IgD-negative memory B cell (primary cell): Measurements from ENCODE around the gene POLR1H. TPM values are rescaled to one million over a fixed set of nuclear protein-coding genes. Genes with fewer than 3 reads are reported as not detected.
A peak's percentile ranks its signal among the peaks of the same experiment; 100 is the strongest.

Experiments
- H3K27ac Mint-ChIP-seq, 3 donors: one replicate each; pipeline ENCODE4 v1.8.0; 2020 to 2022; ENCODE audit warnings: mild to moderate bottlenecking in 3 of 3, mixed read lengths in 3 of 3, moderate library complexity in 1 of 3
- H3K27me3 Mint-ChIP-seq: one replicate; pipeline ENCODE4 v1.8.0; 2021; ENCODE audit warnings: mixed read lengths
- H3K36me3 Mint-ChIP-seq: one replicate; pipeline ENCODE4 v1.8.0; 2020; ENCODE audit warnings: mild to moderate bottlenecking, mixed read lengths
- H3K4me1 Mint-ChIP-seq, 3 donors: one replicate each; pipeline ENCODE4 v1.8.0; 2020 to 2022; ENCODE audit warnings: mixed read lengths in 3 of 3, mild to moderate bottlenecking in 1 of 3
- H3K4me3 Mint-ChIP-seq, 4 donors: one replicate each; pipeline ENCODE4 v1.8.0; 2020 to 2022; ENCODE audit warnings: mild to moderate bottlenecking in 4 of 4, mixed read lengths in 4 of 4, moderate library complexity in 3 of 4
- H3K9me3 Mint-ChIP-seq, 3 donors: one replicate each; pipeline ENCODE4 v1.8.0; 2020 to 2021; ENCODE audit warnings: mixed read lengths in 3 of 3, mild to moderate bottlenecking in 1 of 3
- polyA plus RNA-seq: library from polyadenylated mRNA; unstranded; fragments of 300-500 nt; fragmentation: Illumina TruSeq; gene quantifications from one replicate; pipeline ENCODE4 v1.2.3, GENCODE V29; 2021

The POLR1H gene
- polyA plus RNA-seq, 1 donor from 2014 or later: 84.4 TPM

DNA sequence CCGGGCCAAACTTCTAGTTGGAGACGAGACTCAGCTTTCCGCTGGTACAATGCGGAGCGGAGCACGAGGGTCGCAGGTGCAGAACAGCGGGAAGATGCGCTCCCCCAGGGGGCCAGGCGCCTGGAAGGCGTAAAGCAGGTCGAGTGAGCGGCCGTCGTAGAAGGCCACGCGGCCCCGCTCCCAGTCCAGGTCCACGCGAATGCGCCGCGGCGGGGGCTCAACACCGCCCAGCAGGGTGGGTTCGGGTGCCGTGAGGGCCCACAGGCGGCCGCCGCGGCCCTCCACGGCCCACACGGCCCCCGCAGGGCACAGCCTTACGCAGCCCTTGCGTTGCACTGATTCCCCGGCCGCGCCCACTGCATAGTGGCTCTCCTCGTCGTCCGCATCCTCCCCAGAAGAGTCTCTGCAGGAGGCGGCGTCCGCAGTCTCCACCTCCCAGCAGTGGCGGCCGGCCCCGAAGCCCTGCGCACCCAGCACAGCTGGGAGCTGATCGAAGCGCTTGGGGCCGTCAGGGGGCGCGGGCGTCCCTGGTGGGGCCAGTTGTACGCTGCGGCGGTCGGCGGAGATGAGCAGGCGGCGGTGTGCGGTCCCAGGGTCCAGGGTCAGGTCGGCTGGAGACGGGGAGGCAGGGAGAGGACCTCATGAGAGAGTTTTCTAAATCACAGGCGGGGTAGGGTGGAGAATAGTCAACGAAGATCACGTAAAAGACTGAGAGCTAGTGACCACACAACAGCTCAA, 10.2 kb downstream of the POLR1H start:
- Mint-ChIP-seq H3K27me3 (peaks cover 48% of the 10 kb centered on the region), H3K4me1 (peaks cover 29 to 34% (median 32%) of the 10 kb centered on the region in 3 donors), H3K9me3 (peaks cover 0 to 4% (median 0%) of the 10 kb centered on the region in 3 donors), H3K27ac (no peak overlapping the region), H3K4me3 (peak overlapping the region in 3 of 4 donors; percentile 44 to 71 (median 61)), H3K36me3 (peaks cover 15% of the 10 kb centered on the region)

GRCh38 chr6:30071858-30072257, 10.8 kb downstream of the POLR1H start:
- Mint-ChIP-seq H3K4me3 (peak overlapping the region in 3 of 4 donors; percentile 34 to 71 (median 44)), H3K4me1 (peaks cover 26 to 32% (median 30%) of the 10 kb centered on the region in 3 donors), H3K27me3 (peaks cover 54% of the 10 kb centered on the region), H3K27ac (no peak overlapping the region), H3K9me3 (peaks cover 0 to 4% (median 0%) of the 10 kb centered on the region in 3 donors), H3K36me3 (peaks cover 15% of the 10 kb centered on the region)

GRCh38 chr6:30073489-30074235, 12.6 kb downstream of the POLR1H start:
- peak overlapping the region in 1 of 4 donors; percentile 58 for H3K4me3 Mint-ChIP-seq
- peaks cover 14% of the 10 kb centered on the region for H3K36me3 Mint-ChIP-seq
- H3K9me3 Mint-ChIP-seq: peaks cover 0 to 4% (median 0%) of the 10 kb centered on the region in 3 donors
- H3K27ac Mint-ChIP-seq: peak overlapping the region in 2 of 3 donors; percentile 3 to 68
- H3K4me1 Mint-ChIP-seq: peaks cover 13 to 23% (median 18%) of the 10 kb centered on the region in 3 donors
- H3K27me3 Mint-ChIP-seq: peaks cover 58% of the 10 kb centered on the region

GRCh38 chr6:30074331-30075093, 13.4 kb downstream of the POLR1H start:
- peaks cover 13 to 22% (median 16%) of the 10 kb centered on the region in 3 donors for H3K4me1 Mint-ChIP-seq
- H3K4me3 Mint-ChIP-seq: peak overlapping the region in 3 of 4 donors; percentile 38 to 73 (median 58)

DNA sequence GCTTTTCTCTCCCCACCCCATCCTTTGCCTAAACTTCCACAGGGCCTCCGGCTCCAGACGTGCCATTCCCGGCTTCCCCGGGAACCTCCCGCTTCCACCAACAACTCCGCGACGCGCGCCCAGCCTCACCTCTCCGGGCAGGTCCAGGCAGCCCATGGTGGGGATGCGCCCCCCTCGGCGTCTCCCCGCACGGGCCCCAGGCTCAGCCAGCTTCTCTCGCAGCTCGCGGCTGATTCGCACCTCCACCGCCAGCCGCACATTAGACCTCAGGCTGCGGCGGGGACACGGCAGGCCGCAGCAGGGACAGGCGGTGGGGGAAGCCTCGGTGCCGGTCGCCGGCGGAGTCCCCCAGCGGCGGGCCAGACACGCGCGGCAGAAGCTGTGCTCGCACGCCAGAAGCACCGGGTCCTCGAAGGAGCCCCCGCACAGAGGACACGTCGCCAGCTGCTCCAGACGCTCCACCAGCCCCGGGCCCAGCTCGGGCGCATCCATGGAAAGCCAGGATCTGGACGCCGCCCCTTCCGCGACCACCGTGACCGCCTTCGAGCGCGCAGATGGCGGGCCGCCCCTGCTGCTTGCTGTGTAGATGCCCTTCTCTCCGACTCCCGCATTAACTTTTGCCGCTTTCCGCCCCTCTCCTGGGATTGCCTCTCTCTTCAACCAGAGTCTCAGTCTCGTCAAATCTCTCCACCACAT, 14.2 kb downstream of the POLR1H start, which contains the start of gene RNF39:
Gene RNF39 (minus strand): TSS at position 676 of the 696 bp plus-strand sequence. CDS start 184 bp downstream, at position 492.
- Mint-ChIP-seq H3K4me3 (peak within 1 kb of the TSS in 3 of 4 donors; percentile 44 to 81 (median 73)), H3K9me3 (peaks cover 0 to 4% (median 0%) of the 10 kb centered on the region in 3 donors), H3K27me3 (peaks cover 67% of the 10 kb centered on the region), H3K4me1 (peaks cover 9 to 19% (median 16%) of the 10 kb centered on the region in 3 donors), H3K27ac (peak within 1 kb of the TSS in 1 of 3 donors; percentile 55), H3K36me3 (peaks cover 10% of the 10 kb centered on the region)

More at GRCh38 chr6:30074331-30075093, 13.4 kb downstream of the POLR1H start:
- Mint-ChIP-seq H3K27ac (no peak overlapping the region), H3K9me3 (peaks cover 0 to 4% (median 0%) of the 10 kb centered on the region in 3 donors), H3K27me3 (peaks cover 65% of the 10 kb centered on the region), H3K36me3 (peaks cover 13% of the 10 kb centered on the region)

GRCh38 chr6:30075790-30076732, 15.0 kb downstream of the POLR1H start:
- H3K36me3 Mint-ChIP-seq: peaks cover 3% of the 10 kb centered on the region
- H3K27ac Mint-ChIP-seq: peak overlapping the region in 1 of 3 donors; percentile 55
- H3K4me3 Mint-ChIP-seq: peak overlapping the region in 2 of 4 donors; percentile 44 to 81
- peaks cover 0 to 4% (median 0%) of the 10 kb centered on the region in 3 donors for H3K9me3 Mint-ChIP-seq
- H3K4me1 Mint-ChIP-seq: peaks cover 4 to 15% (median 11%) of the 10 kb centered on the region in 3 donors
- peaks cover 59% of the 10 kb centered on the region for H3K27me3 Mint-ChIP-seq

DNA sequence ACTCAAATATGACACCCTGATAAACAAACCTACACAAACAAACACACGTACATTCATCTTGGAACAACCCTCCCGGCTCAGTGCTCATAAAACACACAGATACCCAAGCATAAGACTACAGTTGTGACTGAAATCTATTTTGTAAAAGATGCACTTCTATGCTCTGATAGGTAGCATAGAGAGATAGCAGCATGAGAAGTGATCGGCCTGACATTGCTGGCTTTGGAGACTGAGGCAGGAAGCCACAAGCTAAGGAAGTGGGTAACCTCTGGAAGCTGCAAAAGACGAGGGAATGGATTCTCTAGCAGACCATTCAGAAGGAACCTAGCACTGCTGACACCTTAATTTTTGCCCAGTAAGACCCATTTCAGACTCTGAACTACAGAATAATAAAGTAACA, 16.2 kb downstream of the POLR1H start:
- H3K27ac Mint-ChIP-seq: no peak overlapping the region
- no peaks in the 10 kb centered on the region for H3K36me3 Mint-ChIP-seq
- H3K9me3 Mint-ChIP-seq: peaks cover 0 to 3% (median 0%) of the 10 kb centered on the region in 3 donors
- peaks cover 50% of the 10 kb centered on the region for H3K27me3 Mint-ChIP-seq
- peaks cover 4 to 11% (median 6%) of the 10 kb centered on the region in 3 donors for H3K4me1 Mint-ChIP-seq
- no peak overlapping the region for H3K4me3 Mint-ChIP-seq

DNA sequence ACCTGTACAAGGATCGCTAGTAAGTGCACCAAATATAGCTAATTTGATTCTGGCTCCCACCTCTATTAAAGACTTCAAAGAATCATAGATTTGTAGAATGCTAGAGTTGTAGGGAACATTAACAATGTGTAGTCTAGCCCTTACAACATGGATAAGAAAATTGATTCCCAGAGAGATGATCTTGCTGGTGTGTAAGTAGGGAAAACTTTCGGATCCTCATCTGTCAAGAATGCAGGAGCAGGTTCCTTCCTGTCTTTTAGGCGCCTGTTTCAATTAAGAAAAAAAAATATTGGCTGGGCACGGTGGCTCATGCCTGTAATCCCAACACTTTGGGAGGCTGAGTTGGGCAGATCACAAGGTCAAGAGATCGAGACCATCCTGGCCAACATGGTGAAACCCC, 26.8 kb downstream of the POLR1H start:
- Mint-ChIP-seq H3K27ac (no peak overlapping the region), H3K4me3 (no peak overlapping the region), H3K36me3 (peaks cover 3% of the 10 kb centered on the region), H3K4me1 (peaks cover 0 to 1% (median 0%) of the 10 kb centered on the region in 3 donors), H3K27me3 (peaks cover 34% of the 10 kb centered on the region), H3K9me3 (peaks cover 0 to 5% (median 0%) of the 10 kb centered on the region in 3 donors)

DNA sequence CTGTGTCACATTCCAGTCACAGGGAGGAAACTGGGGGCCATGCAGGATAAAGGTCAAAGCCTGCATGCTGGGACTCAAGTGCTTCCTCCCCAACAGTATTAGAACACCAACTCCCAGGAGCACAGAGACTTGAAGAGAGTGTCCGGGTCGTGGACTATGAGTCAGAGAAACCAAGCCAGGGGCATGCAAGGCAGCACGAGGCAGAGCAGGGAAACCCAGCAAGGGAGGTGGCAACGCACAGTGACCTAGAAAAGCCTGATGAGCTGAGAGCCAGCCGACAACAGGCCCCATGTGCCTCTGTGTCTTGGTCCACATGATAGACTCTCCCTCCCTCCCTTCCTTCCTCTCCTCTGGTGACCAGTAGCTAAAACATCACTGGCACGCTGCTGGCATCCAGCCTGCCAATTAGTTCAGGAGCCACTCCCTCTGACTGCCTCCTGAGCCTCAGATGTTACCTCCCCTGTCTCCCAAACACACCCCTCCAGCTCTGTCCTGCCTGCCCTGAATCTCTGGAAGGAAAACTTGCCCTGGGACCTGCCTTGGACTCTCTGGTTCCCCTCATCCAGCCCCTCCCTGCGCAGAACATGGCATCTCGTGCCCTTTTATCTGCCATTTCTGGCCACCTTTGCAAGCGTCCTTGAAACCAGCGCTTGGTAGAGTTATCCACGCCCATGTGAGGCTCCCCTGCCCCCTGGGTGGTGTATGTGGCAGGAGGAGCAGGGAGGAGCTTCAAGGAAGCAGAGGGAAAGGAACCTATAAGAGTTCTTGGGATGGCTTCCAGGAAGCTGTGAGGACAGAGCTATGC, 30.7 kb downstream of the POLR1H start:
- Mint-ChIP-seq H3K4me1 (peaks cover 0 to 1% (median 0%) of the 10 kb centered on the region in 3 donors), H3K27me3 (peaks cover 44% of the 10 kb centered on the region), H3K4me3 (no peak overlapping the region), H3K36me3 (peaks cover 3% of the 10 kb centered on the region), H3K9me3 (peaks cover 0 to 3% (median 0%) of the 10 kb centered on the region in 3 donors), H3K27ac (no peak overlapping the region)

GRCh38 chr6:30092852-30093543, 31.9 kb downstream of the POLR1H start:
- peak overlapping the region in 1 of 4 donors; percentile 19 for H3K4me3 Mint-ChIP-seq
- peaks cover 2% of the 10 kb centered on the region for H3K36me3 Mint-ChIP-seq
- peaks cover 49% of the 10 kb centered on the region for H3K27me3 Mint-ChIP-seq
- no peak overlapping the region for H3K27ac Mint-ChIP-seq
- peaks cover 0 to 3% (median 0%) of the 10 kb centered on the region in 3 donors for H3K9me3 Mint-ChIP-seq
- H3K4me1 Mint-ChIP-seq: peaks cover 3 to 7% (median 5%) of the 10 kb centered on the region in 3 donors

DNA sequence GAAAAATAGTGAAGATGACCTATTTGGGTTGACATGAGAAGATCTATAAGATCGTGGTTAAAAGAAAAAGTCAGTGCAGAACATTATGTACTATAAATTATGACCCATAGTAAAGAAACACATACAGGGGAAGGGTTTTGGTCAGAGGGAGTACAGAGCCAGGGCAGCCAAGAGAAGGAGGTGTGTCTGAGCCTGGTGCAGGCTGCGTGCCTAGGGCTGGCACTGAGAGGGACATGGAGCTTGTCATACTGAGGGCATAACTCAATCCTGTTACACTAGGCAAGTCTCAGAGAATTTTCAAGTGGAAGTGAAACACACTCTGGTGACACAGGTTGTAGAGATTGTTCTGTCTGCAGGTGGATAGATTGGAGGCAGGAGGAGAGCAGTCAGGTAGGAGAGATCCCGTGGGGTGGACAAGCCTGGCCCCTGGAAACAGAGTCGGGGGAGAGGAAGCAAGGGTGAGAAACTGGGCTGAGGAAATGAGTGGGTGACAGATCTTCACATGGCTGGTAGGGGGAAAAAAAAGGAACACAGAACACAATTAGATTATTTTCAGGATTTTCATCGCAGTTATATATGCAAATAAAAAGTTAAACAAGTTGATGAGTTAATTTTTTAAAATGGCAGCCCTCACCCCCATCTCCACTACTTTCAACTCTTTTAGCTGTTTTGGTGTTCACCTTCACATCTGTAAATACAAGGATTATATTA, 33.0 kb downstream of the POLR1H start:
- H3K4me1 Mint-ChIP-seq: peaks cover 3 to 7% (median 5%) of the 10 kb centered on the region in 3 donors
- no peak overlapping the region for H3K4me3 Mint-ChIP-seq
- H3K36me3 Mint-ChIP-seq: peaks cover 2% of the 10 kb centered on the region
- H3K27me3 Mint-ChIP-seq: peaks cover 54% of the 10 kb centered on the region
- H3K27ac Mint-ChIP-seq: no peak overlapping the region
- H3K9me3 Mint-ChIP-seq: peaks cover 0 to 3% (median 0%) of the 10 kb centered on the region in 3 donors
